Calu3 (cell line): ENCODE measurements around the gene TUBGCP2. TPM values are rescaled to one million over a fixed set of nuclear protein-coding genes. Genes with fewer than 3 reads are reported as not detected.

Source experiments
- BruUV-seq: library from RNA; stranded (reverse); fragments of 400-500 nt; replicated peaks from 2 replicates; lab custom pipeline; 2021; lab: Mats Ljungman, UMichigan
- CTCF ChIA-PET: fragments of 300-600 bp; sonication (Branson Sonifier 250); formaldehyde crosslinking; loops from one replicate; lab custom pipeline; 2022; ENCODE audit warnings: antibody characterized with exemption; lab: Charles Lee
- DNase-seq: peaks from one replicate; pipeline ENCODE4 v3.0.0; 2022
- H3K27ac Mint-ChIP-seq: one replicate; pipeline ENCODE4 v1.8.0; 2022; ENCODE audit warnings: mixed read lengths; ENCODE audit not compliant: unreplicated experiment
- H3K27me3 Mint-ChIP-seq: one replicate; pipeline ENCODE4 v1.8.0; 2022; ENCODE audit warnings: mixed read lengths; ENCODE audit not compliant: unreplicated experiment
- H3K36me3 Mint-ChIP-seq: one replicate; pipeline ENCODE4 v1.8.0; 2022; ENCODE audit warnings: mild to moderate bottlenecking, moderate library complexity, mixed read lengths; ENCODE audit not compliant: insufficient read depth, unreplicated experiment
- H3K4me1 Mint-ChIP-seq: one replicate; pipeline ENCODE4 v1.8.0; 2022; ENCODE audit warnings: mild to moderate bottlenecking, low read depth, mixed read lengths; ENCODE audit not compliant: unreplicated experiment
- H3K4me3 Mint-ChIP-seq: one replicate; pipeline ENCODE4 v1.8.0; 2022; ENCODE audit warnings: mild to moderate bottlenecking, low read depth, moderate library complexity, mixed read lengths; ENCODE audit not compliant: unreplicated experiment
- H3K9me3 Mint-ChIP-seq: one replicate; pipeline ENCODE4 v1.8.0; 2022; ENCODE audit warnings: low read depth, mixed read lengths; ENCODE audit not compliant: unreplicated experiment
- CTCF ChIP-seq: fragments of 200-600 bp; IDR thresholded peaks from one replicate; pipeline ENCODE4 v1.8.0; 2022; ENCODE audit warnings: antibody characterized with exemption; ENCODE audit not compliant: unreplicated experiment
- intact Hi-C: fragments of 100-400 bp; cut with micrococcal nuclease; formaldehyde crosslinking; loops from one replicate; pipeline ENCODE4 v1.10.0; 2022; ENCODE audit not compliant: unreplicated experiment
- total RNA-seq: library from RNA; stranded (reverse); gene quantifications from 2 replicates; pipeline ENCODE4 v1.2.3, GENCODE V29; 2022

TUBGCP2 gene
- total RNA-seq, 1 experiment from 2014 or later, result 47.2 TPM

GRCh38 chr10:133280391-133281059, 28.1 kb downstream of the TUBGCP2 start:
- no peaks in the 10 kb centered on the region for H3K27me3 Mint-ChIP-seq
- no TSS peak for BruUV-seq
- no peak for DNase-seq
- H3K27ac Mint-ChIP-seq, result no peak overlapping the region
- H3K4me3 Mint-ChIP-seq, result no peak overlapping the region
- CTCF ChIA-PET, result no interaction called here
- no peak for TF ChIP-seq CTCF
- peaks cover 32% of the 10 kb centered on the region for H3K36me3 Mint-ChIP-seq
- H3K4me1 Mint-ChIP-seq, result peaks cover 10% of the 10 kb centered on the region
- H3K9me3 Mint-ChIP-seq, result no peaks in the 10 kb centered on the region
- intact Hi-C loops, result no loop called here

- TF ChIP-seq CTCF, result no peak
- H3K4me3 Mint-ChIP-seq, result no peak overlapping the region
- intact Hi-C loops, result no loop called here
- CTCF ChIA-PET, result no interaction called here
- peaks cover 33% of the 10 kb centered on the region for H3K36me3 Mint-ChIP-seq
- H3K27ac Mint-ChIP-seq, result no peak overlapping the region
- no peaks in the 10 kb centered on the region for H3K27me3 Mint-ChIP-seq
- no peak for DNase-seq
- BruUV-seq, result no TSS peak
- H3K9me3 Mint-ChIP-seq, result no peaks in the 10 kb centered on the region
- peaks cover 10% of the 10 kb centered on the region for H3K4me1 Mint-ChIP-seq
Observed at GRCh38 chr10:133279326-133280226, 29.1 kb downstream of the TUBGCP2 start.

GRCh38 chr10:133278577-133279265, 30.0 kb downstream of the TUBGCP2 start:
- peak overlapping the region; percentile 44 for H3K4me3 Mint-ChIP-seq
- no peak overlapping the region for H3K27ac Mint-ChIP-seq
- intact Hi-C loops, result no loop called here
- H3K27me3 Mint-ChIP-seq, result no peaks in the 10 kb centered on the region
- no peak for TF ChIP-seq CTCF
- no peaks in the 10 kb centered on the region for H3K9me3 Mint-ChIP-seq
- CTCF ChIA-PET, result no interaction called here
- peak; percentile 67 for DNase-seq
- peaks cover 28% of the 10 kb centered on the region for H3K36me3 Mint-ChIP-seq
- BruUV-seq, result no TSS peak
- peaks cover 10% of the 10 kb centered on the region for H3K4me1 Mint-ChIP-seq

GRCh38 chr10:133277993-133278576, 30.6 kb downstream of the TUBGCP2 start:
- Mint-ChIP-seq H3K36me3 (peaks cover 28% of the 10 kb centered on the region), H3K9me3 (no peaks in the 10 kb centered on the region), H3K4me1 (peaks cover 10% of the 10 kb centered on the region), H3K4me3 (peak overlapping the region; percentile 44), H3K27ac (no peak overlapping the region), H3K27me3 (no peaks in the 10 kb centered on the region)
- DNase-seq, result no peak
- TF ChIP-seq CTCF, result no peak
- intact Hi-C loops, result no loop called here
- BruUV-seq, result no TSS peak
- CTCF ChIA-PET, result no interaction called here
